Choroid plexus epithelial cell (primary cell): ENCODE data around the gene ITPR3.
A peak's percentile ranks its signal among the peaks of the same experiment; 100 is the strongest.

Experiments used
- DNase-seq: peaks from one replicate; pipeline ENCODE4 v3.0.0-alpha.2; 2010; ENCODE audit warnings: low read depth
- H3K4me3 ChIP-seq: 2 replicates; pipeline ENCODE4 v1.5.1; 2011; ENCODE audit warnings: low read depth, mild to moderate bottlenecking, control low read depth, low read length, moderate library complexity
- CTCF ChIP-seq: conservative IDR thresholded peaks from 2 replicates; pipeline ENCODE4 v1.5.1; 2011; ENCODE audit warnings: low read depth, mild to moderate bottlenecking, control low read depth, inconsistent platforms, low read length, moderate library complexity

Gene ITPR3

GRCh38 chr6:33709605-33710295 lies 88.6 kb downstream of the ITPR3 start:
- no peak overlapping the region for H3K4me3 ChIP-seq
- TF ChIP-seq CTCF = no peak

GRCh38 chr6:33710296-33711121 lies 89.4 kb downstream of the ITPR3 start:
- no peak for DNase-seq
- peak overlapping the region; percentile 99 for H3K4me3 ChIP-seq
- no peak for TF ChIP-seq CTCF

More at GRCh38 chr6:33709605-33710295, 88.6 kb downstream of the ITPR3 start:
- no peak for DNase-seq

GRCh38 chr6:33711140-33712129 lies 90.3 kb downstream of the ITPR3 start, which contains the start of gene UQCC2:
TSS of gene UQCC2 (minus strand) at chr6:33711700. CDS start at chr6:33711686, 14 bp downstream.
- H3K4me3 ChIP-seq = peak within 1 kb of the TSS; percentile 99
- peak; percentile 98 for DNase-seq
- TF ChIP-seq CTCF = peak; percentile 76

GRCh38 chr6:33712914-33713313 lies 91.8 kb downstream of the ITPR3 start:
- H3K4me3 ChIP-seq = no peak overlapping the region
- DNase-seq = no peak
- TF ChIP-seq CTCF = no peak

GRCh38 chr6:33713786-33714185 lies 92.7 kb downstream of the ITPR3 start:
- no peak overlapping the region for H3K4me3 ChIP-seq
- no peak for TF ChIP-seq CTCF
- DNase-seq = no peak

GRCh38 chr6:33714385-33715040 lies 93.4 kb downstream of the ITPR3 start:
- no peak for DNase-seq
- TF ChIP-seq CTCF = no peak
- no peak overlapping the region for H3K4me3 ChIP-seq
